GM18520 (cell line): ENCODE measurements around the gene RNASEH2A.
"Not testable (repeated sequence)": the region's sequence is repeated elsewhere in the genome, so short reads cannot be mapped to it uniquely, and the experiment has no call there.

ENCODE experiments used
- ATAC-seq: cut with Tn5 transposase; IDR thresholded peaks from one replicate; pipeline ENCODE4 v1.9.1; 2021; ENCODE audit not compliant: unreplicated experiment

The RNASEH2A gene

GRCh38 chr19:12793290-12794195, 12.8 kb upstream of the RNASEH2A start:
- peak; percentile 25 for ATAC-seq

- ATAC-seq, result no peak
Observed at GRCh38 chr19:12794196-12794941, 12.0 kb upstream of the RNASEH2A start.

GRCh38 chr19:12794971-12795381, 11.4 kb upstream of the RNASEH2A start:
- no peak for ATAC-seq

GRCh38 chr19:12796146-12797071, 10.0 kb upstream of the RNASEH2A start:
- ATAC-seq, result no peak

- ATAC-seq, result no peak
Observed at GRCh38 chr19:12797141-12797587, 9.2 kb upstream of the RNASEH2A start.

GRCh38 chr19:12797607-12798006, 8.8 kb upstream of the RNASEH2A start:
- not testable (repeated sequence) for ATAC-seq

GRCh38 chr19:12799742-12800465, 6.5 kb upstream of the RNASEH2A start:
- no peak for ATAC-seq

- ATAC-seq, result no peak
Observed at GRCh38 chr19:12800466-12800770, 6.0 kb upstream of the RNASEH2A start.

GRCh38 chr19:12800923-12801465, 5.4 kb upstream of the RNASEH2A start:
- ATAC-seq, result no peak

GRCh38 chr19:12801466-12802266, 4.7 kb upstream of the RNASEH2A start, which contains the start of the genes PRDX2 and THSD8:
Gene PRDX2 (minus strand): TSS chr19:12801800. CDS start chr19:12801261, 539 bp downstream.
Gene THSD8 (plus strand): TSS chr19:12802069. CDS start chr19:12802072, 3 bp downstream.
- ATAC-seq, result no peak

- ATAC-seq, result no peak
Observed at GRCh38 chr19:12802267-12803106, 3.9 kb upstream of the RNASEH2A start.

- ATAC-seq, result no peak
Observed at GRCh38 chr19:12804051-12804450, 2.3 kb upstream of the RNASEH2A start.

- ATAC-seq, result no peak
Observed at GRCh38 chr19:12815088-12815487, 8.7 kb downstream of the RNASEH2A start.

- ATAC-seq, result not testable (repeated sequence)
Observed at GRCh38 chr19:12817188-12817587, 10.8 kb downstream of the RNASEH2A start.

GRCh38 chr19:12817810-12818209, 11.4 kb downstream of the RNASEH2A start:
- ATAC-seq, result not testable (repeated sequence)

GRCh38 chr19:12821761-12822160, 15.4 kb downstream of the RNASEH2A start:
- no peak for ATAC-seq

GRCh38 chr19:12825254-12826131, 19.1 kb downstream of the RNASEH2A start:
- ATAC-seq, result no peak
